ENCODE measurements around the gene SULT1A4. TPM values are rescaled to one million over a fixed set of nuclear protein-coding genes. Genes with fewer than 3 reads are reported as not detected.
A peak's percentile ranks its signal among the peaks of the same experiment; 100 is the strongest.
"Not testable (repeated sequence)": the region's sequence is repeated elsewhere in the genome, so short reads cannot be mapped to it uniquely, and the experiment has no call there.

SULT1A4 gene
- 2.5 and 5.8 TPM in 2 replicates for polyA plus RNA-seq (2011; rRNA removed)
- polyA plus RNA-seq (2012; cell fraction: cytosol; rRNA removed): 2.8 and 2.9 TPM in 2 replicates
- polyA plus RNA-seq (2012; cell fraction: nucleus; rRNA removed): 3.7 and 13.2 TPM in 2 replicates
- polyA plus RNA-seq (2017; fragmentation: RNase III; extraction: RNeasy Plus Mini Kit Qiagen cat#74134 plus additional on column Dnase treatment): 23.4 to 25.9 TPM (median 25.5 TPM) in 3 replicates
- polyA minus RNA-seq (2011; rRNA and poly(A)+ RNA removed): 1.2 and 2.5 TPM in 2 replicates

DNA sequence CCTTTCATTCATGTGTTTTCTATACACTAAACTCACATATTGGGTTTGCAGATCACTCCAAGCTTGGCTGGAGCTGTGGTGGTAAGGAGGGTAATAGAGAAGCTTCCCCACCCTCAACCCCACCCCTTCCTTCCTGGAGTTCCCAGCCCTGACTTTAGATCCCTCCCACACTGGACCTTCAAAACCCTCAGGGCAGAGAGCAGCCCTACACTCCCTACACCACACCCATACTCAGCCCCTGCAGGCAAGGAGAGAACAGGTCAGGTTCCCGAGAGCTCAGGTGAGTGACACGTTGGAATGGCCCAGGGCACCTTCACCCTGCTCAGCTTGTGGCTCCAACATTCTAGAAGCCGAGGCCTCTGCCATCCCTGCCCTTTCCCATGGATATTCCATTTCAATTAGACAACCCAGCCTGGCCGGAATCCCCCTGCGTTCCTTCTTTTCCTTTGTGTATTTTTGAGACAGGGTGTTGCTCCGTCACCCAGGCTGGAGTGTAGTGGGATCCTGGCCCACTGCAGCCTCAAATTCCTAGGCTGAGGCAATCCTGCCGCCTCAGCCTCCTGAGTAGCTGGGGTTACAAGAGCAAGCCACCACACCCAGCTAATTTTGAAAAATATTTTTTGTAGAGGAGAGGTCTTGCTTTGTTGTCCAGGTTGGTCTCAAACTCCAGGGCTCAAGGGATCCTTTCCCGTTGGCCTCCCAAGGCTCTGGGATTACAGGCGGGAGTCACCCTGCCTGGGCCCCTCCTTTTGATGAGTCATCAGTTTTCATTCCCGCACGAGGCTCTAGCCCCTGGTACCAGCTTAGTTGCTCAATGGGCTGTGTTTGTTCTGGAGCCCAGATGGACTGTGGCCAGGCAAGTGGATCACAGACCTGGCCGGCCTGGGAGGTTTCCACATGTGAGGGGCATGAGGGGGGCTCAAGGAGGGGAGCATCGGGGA, at the start of gene SULT1A4:
Gene SULT1A4, plus strand, starts transcription at position 208 of the 941 bp plus-strand sequence. CDS start 1,473 bp downstream, outside the sequence.
- peak; percentile 72 to 74 for ATAC-seq
- H3K4me1 ChIP-seq; H3K4me3 ChIP-seq; CTCF ChIA-PET; FAIRE-seq; DNase-seq (ENCODE audit: low read depth in 1 of 2, low spot score in 1 of 2); H3K27ac ChIP-seq; POLR2A ChIA-PET; H3K9me3 ChIP-seq; H3K4me2 ChIP-seq: not testable (repeated sequence)
- WGBS (ENCODE audit: missing lambda C conversion rate): no CpG with 5 or more reads among the region's 13 CpGs

DNA sequence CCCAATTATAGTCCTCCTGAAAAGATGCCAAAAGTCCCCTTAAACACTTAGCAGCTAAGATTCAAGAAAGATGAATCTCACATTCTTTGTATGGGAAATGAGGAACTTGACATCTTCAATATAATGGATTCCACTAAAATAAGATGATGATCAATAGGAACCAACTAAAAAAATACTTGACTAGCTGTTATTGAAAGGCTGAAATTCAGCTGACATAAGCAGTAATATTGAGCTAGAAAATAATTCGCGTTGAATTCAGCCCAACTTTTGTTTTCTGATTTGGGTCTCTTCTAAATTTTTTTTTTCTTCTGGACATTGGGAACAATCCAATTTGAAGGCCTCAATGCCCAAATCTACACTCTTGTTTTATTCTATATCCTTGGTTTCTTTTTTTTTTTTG, 36.1 kb upstream of the SULT1A4 start:
- ATAC-seq; POLR2A ChIA-PET; FAIRE-seq; H3K4me2 ChIP-seq; H3K9me3 ChIP-seq; H3K4me1 ChIP-seq; DNase-seq (ENCODE audit: low read depth in 1 of 2, low spot score in 1 of 2); H3K27ac ChIP-seq; H3K4me3 ChIP-seq: not testable (repeated sequence)
- peak; percentile 80 for TF ChIP-seq MAFK (IDR thresholded peaks at IDR 0.05; ENCODE audit: partially characterized antibody)
- CTCF ChIA-PET: interaction anchor here (0.6 kb wide), 1 partner anchor 251 kb away, joined by 3 read pairs; no protein-coding TSS in a partner anchor
- WGBS (ENCODE audit: missing lambda C conversion rate): 97% methylated on average over 2 of the region's 2 CpGs

DNA sequence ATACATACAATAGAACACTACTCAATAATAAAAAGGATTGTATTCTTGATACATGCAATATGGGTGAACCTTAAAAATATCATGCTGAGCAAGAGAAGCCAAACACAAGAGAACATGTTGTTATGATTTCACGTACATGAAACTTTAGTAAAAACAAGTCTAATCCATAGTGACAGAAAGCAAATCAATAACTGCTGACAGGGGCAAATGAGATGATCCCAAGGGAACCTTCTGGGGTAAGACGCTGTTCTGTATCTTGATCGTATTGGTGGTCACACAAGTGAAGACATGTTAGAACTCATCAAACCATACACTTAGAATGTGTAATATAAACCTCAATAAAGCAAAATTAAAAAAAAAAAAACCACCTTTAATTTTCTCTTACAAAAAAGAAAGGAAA, 34.3 kb upstream of the SULT1A4 start:
- H3K9me3 ChIP-seq; CTCF ChIA-PET; DNase-seq (ENCODE audit: low read depth in 1 of 2, low spot score in 1 of 2); H3K4me3 ChIP-seq; H3K4me1 ChIP-seq; FAIRE-seq; POLR2A ChIA-PET; H3K4me2 ChIP-seq; ATAC-seq; H3K27ac ChIP-seq: not testable (repeated sequence)
- TF ChIP-seq MAFK (IDR thresholded peaks at IDR 0.05; ENCODE audit: partially characterized antibody): peak; percentile 46
- WGBS (ENCODE audit: missing lambda C conversion rate): 95% methylated on average over 3 of the region's 3 CpGs

DNA sequence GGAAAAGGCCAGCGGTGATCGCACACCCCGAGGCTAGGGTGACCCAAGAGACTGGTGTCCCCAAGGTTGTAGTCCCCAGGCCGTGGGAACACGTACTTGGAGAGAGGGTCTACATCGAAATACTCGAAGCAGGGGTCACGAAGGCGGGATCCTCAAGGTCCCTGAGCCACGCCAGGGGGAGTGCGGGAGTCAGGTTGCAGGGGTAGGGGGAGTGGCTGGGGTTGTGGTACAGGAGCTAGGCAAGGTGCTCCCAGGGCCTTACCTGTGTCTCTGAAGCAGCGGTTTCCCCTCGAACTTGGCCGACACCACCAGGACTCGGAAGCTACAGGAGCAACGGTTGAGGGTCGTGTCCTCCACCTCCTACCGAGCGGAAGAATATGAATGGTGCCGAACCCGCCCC, 6.0 kb upstream of the SULT1A4 start:
- H3K27ac ChIP-seq; H3K4me2 ChIP-seq; POLR2A ChIA-PET; FAIRE-seq; H3K9me3 ChIP-seq; CTCF ChIA-PET; DNase-seq (ENCODE audit: low read depth in 1 of 2, low spot score in 1 of 2); H3K4me1 ChIP-seq; H3K4me3 ChIP-seq: not testable (repeated sequence)
- peak; percentile 57 for ATAC-seq
- WGBS (ENCODE audit: missing lambda C conversion rate): no CpG with 5 or more reads among the region's 21 CpGs

DNA sequence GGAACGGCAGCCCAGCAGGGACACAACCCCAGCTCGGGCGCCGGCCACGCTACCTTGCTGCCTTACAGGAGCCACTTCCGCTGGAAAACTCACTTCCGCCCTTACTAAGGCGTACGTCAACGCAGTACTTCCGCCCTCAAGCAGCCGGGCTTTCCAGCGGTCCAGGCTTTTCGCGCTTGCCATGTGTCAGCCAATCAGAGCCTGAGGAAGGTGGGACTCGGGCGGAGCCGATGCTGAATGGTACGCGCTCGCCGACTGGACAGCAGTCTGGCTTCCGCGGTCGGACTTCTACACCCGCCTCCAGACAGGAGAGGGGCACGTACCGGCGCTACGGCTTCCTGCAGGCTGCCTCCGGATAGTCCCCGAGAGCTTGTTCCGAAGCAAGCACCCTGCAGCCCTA, 5.4 kb upstream of the SULT1A4 start, which contains the start of the genes BOLA2 and SLX1B:
Gene BOLA2, minus strand, starts transcription at position 83 of the 400 bp plus-strand sequence. CDS start 98 bp downstream, outside the sequence.
Gene SLX1B, plus strand, starts transcription at position 265 of the 400 bp plus-strand sequence.
- CTCF ChIA-PET; H3K27ac ChIP-seq; H3K4me1 ChIP-seq; DNase-seq (ENCODE audit: low read depth in 1 of 2, low spot score in 1 of 2); H3K4me2 ChIP-seq; H3K4me3 ChIP-seq; H3K9me3 ChIP-seq; POLR2A ChIA-PET: not testable (repeated sequence)
- WGBS (ENCODE audit: missing lambda C conversion rate): no CpG with 5 or more reads among the region's 33 CpGs
- FAIRE-seq (peak; percentile 97), ATAC-seq (peak; percentile 89 to 96)

DNA sequence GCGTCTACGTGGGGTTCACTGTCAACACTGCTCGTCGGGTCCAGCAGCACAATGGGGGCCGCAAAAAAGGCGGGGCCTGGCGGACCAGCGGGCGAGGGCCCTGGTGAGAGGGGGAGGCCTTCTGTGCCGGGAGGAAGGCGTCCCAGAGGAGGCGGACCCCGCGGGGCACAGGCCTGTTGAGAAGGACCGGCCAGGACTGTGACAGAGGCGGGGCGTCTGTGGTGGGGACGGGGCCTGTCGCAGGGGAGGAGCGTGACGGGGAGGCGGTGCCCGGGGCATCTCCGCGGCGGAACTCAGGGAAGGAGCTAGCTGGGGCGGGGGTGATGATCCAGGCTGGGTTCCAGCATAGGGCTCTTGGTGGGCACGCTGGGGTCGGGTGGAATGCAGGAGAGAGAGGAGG, 4.9 kb upstream of the SULT1A4 start:
- H3K27ac ChIP-seq; H3K4me1 ChIP-seq; H3K4me2 ChIP-seq; H3K4me3 ChIP-seq; DNase-seq (ENCODE audit: low read depth in 1 of 2, low spot score in 1 of 2); CTCF ChIA-PET; FAIRE-seq; H3K9me3 ChIP-seq; POLR2A ChIA-PET: not testable (repeated sequence)
- no CpG with 5 or more reads among the region's 29 CpGs for WGBS (ENCODE audit: missing lambda C conversion rate)
- ATAC-seq: peak; percentile 75 to 84

DNA sequence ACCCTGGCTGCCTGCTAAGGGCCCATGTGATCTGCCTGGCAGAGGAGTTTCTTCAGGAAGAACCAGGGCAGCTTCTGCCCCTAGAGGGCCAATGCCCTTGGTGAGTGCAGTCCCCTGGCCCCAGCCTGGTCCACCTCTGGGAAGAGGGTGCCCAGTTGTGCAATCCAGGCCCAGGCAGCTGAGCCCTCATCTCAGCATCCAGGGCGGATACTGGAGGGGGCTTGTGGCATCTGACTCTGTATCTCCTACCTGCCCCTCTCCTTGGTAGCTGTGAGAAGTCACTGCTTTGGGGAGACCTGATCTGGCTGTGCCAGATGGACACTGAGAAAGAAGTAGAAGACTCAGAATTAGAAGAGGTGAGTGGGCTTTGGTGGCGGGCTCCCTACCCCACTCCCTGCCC, 2.1 kb upstream of the SULT1A4 start:
- H3K9me3 ChIP-seq; DNase-seq (ENCODE audit: low read depth in 1 of 2, low spot score in 1 of 2); ATAC-seq; H3K4me2 ChIP-seq; H3K4me1 ChIP-seq; H3K4me3 ChIP-seq; FAIRE-seq; POLR2A ChIA-PET; CTCF ChIA-PET; H3K27ac ChIP-seq: not testable (repeated sequence)
- 90% methylated on average over 1 of the region's 2 CpGs for WGBS (ENCODE audit: missing lambda C conversion rate)

DNA sequence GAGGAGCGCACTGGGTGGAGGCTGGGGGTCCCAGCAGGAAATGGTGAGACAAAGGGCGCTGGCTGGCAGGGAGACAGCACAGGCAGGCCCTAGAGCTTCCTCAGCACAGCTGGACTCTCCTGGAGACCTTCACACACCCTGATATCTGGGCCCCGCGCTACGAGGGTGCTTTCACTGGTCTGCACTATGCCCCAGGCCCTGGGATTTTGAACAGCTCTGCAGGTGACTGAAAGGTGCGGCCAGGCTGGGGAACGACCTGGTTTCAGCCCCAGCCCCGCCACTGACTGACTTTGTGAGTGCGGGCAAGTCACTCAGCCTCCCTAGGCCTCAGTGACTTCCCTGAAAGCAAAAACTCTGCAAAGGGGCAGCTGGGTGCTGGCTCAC, 926 bp downstream of the SULT1A4 start:
- peak; percentile 16 to 35; a peak in 5 of 6 replicates for ATAC-seq

DNA sequence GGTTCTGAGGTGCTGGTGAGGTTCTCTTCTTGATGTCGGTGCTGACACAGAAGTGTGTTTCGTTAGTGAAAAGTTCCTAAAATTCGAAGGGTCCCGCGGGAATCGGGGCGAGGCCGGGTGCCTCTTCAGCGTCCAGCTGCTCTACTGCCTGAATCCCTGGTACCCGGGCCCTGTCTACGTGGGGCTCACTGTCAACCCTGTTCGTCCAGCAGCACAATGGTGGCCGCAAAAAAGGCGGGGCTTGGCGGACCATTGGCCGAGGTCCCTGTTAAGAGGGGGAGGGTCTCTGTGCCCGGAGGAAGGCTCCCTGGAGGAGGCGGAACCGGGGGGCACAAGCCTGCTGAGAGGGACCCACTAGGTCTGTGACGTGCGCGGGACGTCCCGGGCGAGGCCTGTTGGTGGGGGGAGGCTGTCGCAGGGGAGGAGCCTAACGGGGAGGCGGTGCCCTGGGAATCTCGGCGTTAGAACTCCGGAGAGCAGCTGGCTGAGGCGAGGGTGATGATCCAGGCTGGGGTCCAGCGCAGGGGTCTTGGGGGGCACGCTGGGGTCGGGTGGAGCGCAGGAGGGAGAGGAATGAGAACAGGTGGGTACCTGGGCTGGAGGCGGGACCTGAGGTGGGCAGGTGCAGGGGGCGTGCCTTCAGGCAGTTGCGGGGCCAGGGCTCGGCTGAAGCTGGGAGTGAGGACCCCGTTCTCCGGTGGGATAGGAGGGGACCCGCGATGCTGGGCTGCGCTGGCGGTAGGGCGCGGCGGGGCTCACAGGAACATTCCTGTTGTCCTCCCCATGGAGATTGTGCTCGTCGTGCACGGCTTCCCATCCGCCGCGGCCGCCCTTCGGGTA, 6.5 kb downstream of the SULT1A4 start:
- no CpG with 5 or more reads among the region's 57 CpGs for WGBS (ENCODE audit: missing lambda C conversion rate)
- CTCF ChIA-PET; POLR2A ChIA-PET; DNase-seq (ENCODE audit: low read depth in 1 of 2, low spot score in 1 of 2); FAIRE-seq; H3K9me3 ChIP-seq; H3K27ac ChIP-seq; H3K4me2 ChIP-seq; H3K4me1 ChIP-seq; H3K4me3 ChIP-seq: not testable (repeated sequence)
- peak; percentile 62 to 71 for ATAC-seq

More for the DNA sequence above, 926 bp downstream of the SULT1A4 start:
- H3K4me3 ChIP-seq; H3K27ac ChIP-seq; H3K9me3 ChIP-seq; H3K4me2 ChIP-seq; DNase-seq (ENCODE audit: low read depth in 1 of 2, low spot score in 1 of 2); CTCF ChIA-PET; POLR2A ChIA-PET; FAIRE-seq; H3K4me1 ChIP-seq: not testable (repeated sequence)
- no CpG with 5 or more reads among the region's 9 CpGs for WGBS (ENCODE audit: missing lambda C conversion rate)

DNA sequence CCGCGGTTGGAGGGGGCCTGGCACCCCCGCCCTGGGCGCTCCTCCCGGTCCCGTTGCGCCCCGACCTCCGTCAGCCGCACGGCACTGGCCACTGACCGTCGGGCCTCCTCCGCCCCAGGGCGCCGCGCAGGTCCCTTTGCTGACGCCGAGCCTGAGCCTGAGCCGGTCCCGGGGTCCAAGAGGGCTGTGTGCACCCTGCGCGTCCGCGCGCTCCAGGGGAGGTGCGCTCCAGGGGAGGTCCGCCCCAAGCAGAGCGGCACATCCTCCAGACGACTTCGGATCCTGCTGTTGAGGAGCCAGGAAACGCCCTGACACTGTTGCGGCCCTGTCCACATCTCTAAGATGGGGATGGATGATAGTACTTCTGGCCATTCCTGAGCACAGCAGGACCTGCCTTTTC, 7.2 kb downstream of the SULT1A4 start:
- FAIRE-seq; H3K4me1 ChIP-seq; H3K4me2 ChIP-seq; H3K4me3 ChIP-seq; H3K27ac ChIP-seq; H3K9me3 ChIP-seq; POLR2A ChIA-PET; CTCF ChIA-PET; DNase-seq (ENCODE audit: low read depth in 1 of 2, low spot score in 1 of 2): not testable (repeated sequence)
- peak; percentile 56 to 67 for ATAC-seq
- no CpG with 5 or more reads among the region's 33 CpGs for WGBS (ENCODE audit: missing lambda C conversion rate)
